GM18526 (cell line): ENCODE measurements around the gene TLX3.

Source experiments
- POLR2A ChIP-seq: IDR thresholded peaks from 3 replicates; pipeline ENCODE4 v1.6.1; 2011; ENCODE audit not compliant: insufficient read length; ENCODE audit errors: extremely low read depth

TLX3 gene

GRCh38 chr5:171340042-171340441 lies 31.0 kb downstream of the TLX3 start:
- TF ChIP-seq POLR2A, result no peak

- TF ChIP-seq POLR2A, result no peak
These were observed 31.4 kb downstream of the TLX3 start for GRCh38 chr5:171340491-171340890.

DNA sequence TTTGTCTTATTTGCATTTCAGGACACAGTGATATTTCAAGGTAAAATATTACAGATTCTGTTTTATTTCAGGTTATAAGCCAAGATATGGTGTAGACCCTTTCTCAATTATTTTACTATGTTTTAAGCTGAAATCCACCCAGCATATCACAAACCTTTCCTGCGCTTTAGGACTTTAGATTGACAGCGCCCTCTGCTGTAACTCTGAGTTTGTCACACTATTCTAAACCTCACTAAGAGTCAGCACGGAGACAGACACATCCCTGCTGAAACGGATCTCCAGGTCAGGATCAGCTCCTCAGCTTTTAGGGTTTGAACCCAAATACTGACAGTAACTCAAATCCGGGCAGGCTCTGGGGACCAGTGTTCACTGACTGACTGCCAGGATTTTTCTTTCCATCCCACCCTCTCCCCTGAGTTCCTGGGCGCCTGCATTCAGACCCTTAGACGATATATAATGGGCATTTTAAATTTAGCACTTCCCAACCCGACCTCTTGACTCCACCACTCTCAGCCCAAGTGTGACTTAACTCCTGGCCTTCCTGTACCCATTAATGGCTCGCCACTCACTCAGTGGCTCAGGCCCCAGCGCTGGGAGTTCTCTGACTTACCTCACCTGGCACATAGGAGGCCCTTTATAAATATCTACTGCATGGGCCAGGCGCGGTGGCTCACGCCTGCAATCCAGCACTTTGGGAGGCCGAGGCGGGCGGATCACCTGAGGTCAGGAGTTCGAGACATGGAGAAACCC lies 33.5 kb downstream of the TLX3 start:
- no peak for TF ChIP-seq POLR2A

GRCh38 chr5:171344936-171345608 lies 36.0 kb downstream of the TLX3 start:
- no peak for TF ChIP-seq POLR2A

GRCh38 chr5:171351536-171352073 lies 42.6 kb downstream of the TLX3 start:
- TF ChIP-seq POLR2A, result no peak

DNA sequence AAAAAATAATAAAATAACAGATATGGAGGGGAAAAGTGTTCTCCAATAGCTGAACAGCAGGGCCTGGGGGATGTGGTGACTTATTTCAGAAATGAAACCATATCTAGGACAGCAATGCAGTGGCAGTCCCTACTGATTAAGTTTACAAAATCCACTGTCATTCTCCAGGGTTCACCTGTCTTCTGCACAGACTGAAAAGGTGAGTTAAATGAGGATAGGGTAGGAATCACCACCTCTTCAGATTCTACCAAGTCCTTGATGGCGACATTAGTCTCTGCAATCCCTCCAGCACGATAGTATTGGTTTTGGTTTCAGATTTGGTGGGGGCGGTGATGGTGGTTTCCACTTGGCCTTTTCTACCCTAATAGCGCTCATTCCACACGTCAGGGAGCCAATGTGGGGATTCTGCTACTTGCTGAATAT lies 46.3 kb downstream of the TLX3 start:
- no peak for TF ChIP-seq POLR2A

- TF ChIP-seq POLR2A, result no peak
These were observed 48.8 kb downstream of the TLX3 start for GRCh38 chr5:171357843-171358242.
